NAMALWA (cell line): Measurements from ENCODE around the gene NAA15.
"Not testable (repeated sequence)": the region's sequence is repeated elsewhere in the genome, so short reads cannot be mapped to it uniquely, and the experiment has no call there.

Source experiments
- DNase-seq: peaks from one replicate; pipeline ENCODE4 v3.0.0-alpha.2; 2015; ENCODE audit warnings: low spot score

The NAA15 gene

GRCh38 chr4:139297001-139297410, 4.3 kb upstream of the NAA15 start:
- no peak for DNase-seq

GRCh38 chr4:139299536-139299935, 1.8 kb upstream of the NAA15 start:
- no peak for DNase-seq

GRCh38 chr4:139300431-139301112, 733 bp upstream of the NAA15 start:
- DNase-seq: no peak

- peak; percentile 86 for DNase-seq
Observed at GRCh38 chr4:139301821-139302611, 711 bp downstream of the NAA15 start, which contains the start of gene NDUFC1. Gene NDUFC1 (minus strand): TSS chr4:139302477. CDS start chr4:139295798, 6,679 bp downstream.

- no peak for DNase-seq
Observed at GRCh38 chr4:139304920-139305319, 3.6 kb downstream of the NAA15 start.

GRCh38 chr4:139311909-139312308, 10.6 kb downstream of the NAA15 start:
- DNase-seq: no peak

- DNase-seq: peak; percentile 67
Observed at GRCh38 chr4:139312552-139313332, 11.4 kb downstream of the NAA15 start.

GRCh38 chr4:139313414-139313813, 12.1 kb downstream of the NAA15 start:
- not testable (repeated sequence) for DNase-seq

- no peak for DNase-seq
Observed at GRCh38 chr4:139314047-139314800, 12.9 kb downstream of the NAA15 start.

GRCh38 chr4:139315221-139315675, 13.9 kb downstream of the NAA15 start:
- no peak for DNase-seq

- no peak for DNase-seq
Observed at GRCh38 chr4:139316733-139317132, 15.4 kb downstream of the NAA15 start.

- DNase-seq: no peak
Observed at GRCh38 chr4:139317635-139318034, 16.3 kb downstream of the NAA15 start.

- DNase-seq: no peak
Observed at GRCh38 chr4:139319571-139319970, 18.3 kb downstream of the NAA15 start.

- DNase-seq: not testable (repeated sequence)
Observed at GRCh38 chr4:139322070-139322469, 20.8 kb downstream of the NAA15 start.

- DNase-seq: not testable (repeated sequence)
Observed at GRCh38 chr4:139322541-139322940, 21.2 kb downstream of the NAA15 start.

GRCh38 chr4:139324620-139325019, 23.3 kb downstream of the NAA15 start:
- no peak for DNase-seq

- DNase-seq: no peak
Observed at GRCh38 chr4:139329665-139330200, 28.4 kb downstream of the NAA15 start.

- DNase-seq: no peak
Observed at GRCh38 chr4:139330283-139330682, 29.0 kb downstream of the NAA15 start.

- DNase-seq: no peak
Observed at GRCh38 chr4:139331185-139331584, 29.9 kb downstream of the NAA15 start.

GRCh38 chr4:139333046-139333445, 31.7 kb downstream of the NAA15 start:
- no peak for DNase-seq

- DNase-seq: no peak
Observed at GRCh38 chr4:139337612-139338011, 36.3 kb downstream of the NAA15 start.
